ENCODE measurements around the gene SLK. TPM values are rescaled to one million over a fixed set of nuclear protein-coding genes. Genes with fewer than 3 reads are reported as not detected.

The SLK gene
- polyA plus RNA-seq, 1 of the 3 experiments (the other 2 are of a cell fraction): 4.0 TPM

DNA sequence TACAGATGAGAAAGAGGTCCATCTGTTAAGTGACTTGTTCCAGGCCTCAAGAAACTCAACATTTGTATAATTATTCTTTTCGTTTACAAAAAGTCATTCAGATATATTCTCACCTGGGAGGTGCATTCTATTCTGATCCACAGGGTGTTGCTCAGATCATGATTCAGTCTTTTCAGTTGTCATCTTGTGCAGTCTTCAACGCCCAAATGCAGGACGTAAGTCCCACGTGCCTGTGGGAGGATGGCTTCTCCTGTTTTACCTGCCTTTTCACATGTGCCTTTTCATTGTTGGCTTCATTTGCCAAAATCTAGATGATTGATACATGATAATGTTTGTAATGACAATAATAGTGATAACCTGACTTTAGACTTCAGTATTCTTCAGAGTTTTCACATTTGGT lies 46.5 kb downstream of the SLK start:
- 97% methylated on average over 4 of the region's 4 CpGs for whole genome bisulfite sequencing (ENCODE audit: low lambda C conversion rate)
- peaks cover 34 to 63% of the 10 kb centered on the region in 2 experiments for H3K36me3 ChIP-seq (replicated peaks in 1 of 2; ENCODE audit: control insufficient read depth in 1 of 2, insufficient read depth in 2 of 2, low read length in 1 of 2)
- no peaks in the 10 kb centered on the region for H3K27me3 ChIP-seq (ENCODE audit: insufficient read depth)
- no peaks in the 10 kb centered on the region for H4K20me1 ChIP-seq (ENCODE audit: insufficient read depth)
- H3K9me2 ChIP-seq: no peaks in the 10 kb centered on the region
- no peaks in the 10 kb centered on the region for H3K9me3 ChIP-seq
- TF ChIP-seq RCOR1 (IDR thresholded peaks at IDR 0.05; ENCODE audit: low read length) (no peak), NFIC (IDR thresholded peaks at IDR 0.05; ENCODE audit: borderline replicate concordance) (no peak), RFX5 (IDR thresholded peaks at IDR 0.05; ENCODE audit: low read length) (no peak), TCF12 (IDR thresholded peaks at IDR 0.05) (no peak), USF1 (IDR thresholded peaks at IDR 0.05; ENCODE audit: borderline replicate concordance, low read depth) (no peak), GABPA (IDR thresholded peaks at IDR 0.05; ENCODE audit: low read depth) (no peak), MAX (IDR thresholded peaks at IDR 0.05; ENCODE audit: low read depth) (no peak), SMC3 (IDR thresholded peaks at IDR 0.05; ENCODE audit: low read depth, low read length) (no peak), ZBTB33 (IDR thresholded peaks at IDR 0.05; ENCODE audit: borderline replicate concordance, low read depth) (no peak), YY1 (IDR thresholded peaks at IDR 0.05; ENCODE audit: low read depth) (no peak), ELF1 (IDR thresholded peaks at IDR 0.05) (no peak), GATA2 (CRISPR knock-in tag; IDR thresholded peaks at IDR 0.05) (no peak), RAD21 (IDR thresholded peaks at IDR 0.05; ENCODE audit: low read length) (no peak), NRF1 (IDR thresholded peaks at IDR 0.05; ENCODE audit: low read depth, low read length) (no peak), TAF1 (IDR thresholded peaks at IDR 0.05; ENCODE audit: borderline replicate concordance, low read depth, low read length) (no peak), MEF2A (IDR thresholded peaks at IDR 0.05; ENCODE audit: borderline replicate concordance, low read depth) (no peak), EZH2phosphoT487 (IDR thresholded peaks at IDR 0.05; ENCODE audit: borderline replicate concordance, low read depth) (no peak), FOSL2 (IDR thresholded peaks at IDR 0.05; ENCODE audit: borderline replicate concordance, low read depth) (no peak)
- TF ChIP-seq, protein P1, sequence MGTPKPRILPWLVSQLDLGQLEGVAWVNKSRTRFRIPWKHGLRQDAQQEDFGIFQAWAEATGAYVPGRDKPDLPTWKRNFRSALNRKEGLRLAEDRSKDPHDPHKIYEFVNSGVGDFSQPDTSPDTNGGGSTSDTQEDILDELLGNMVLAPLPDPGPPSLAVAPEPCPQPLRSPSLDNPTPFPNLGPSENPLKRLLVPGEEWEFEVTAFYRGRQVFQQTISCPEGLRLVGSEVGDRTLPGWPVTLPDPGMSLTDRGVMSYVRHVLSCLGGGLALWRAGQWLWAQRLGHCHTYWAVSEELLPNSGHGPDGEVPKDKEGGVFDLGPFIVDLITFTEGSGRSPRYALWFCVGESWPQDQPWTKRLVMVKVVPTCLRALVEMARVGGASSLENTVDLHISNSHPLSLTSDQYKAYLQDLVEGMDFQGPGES (IDR thresholded peaks at IDR 0.05; ENCODE audit: low read depth, low read length): no peak
- TF ChIP-seq, protein P2, sequence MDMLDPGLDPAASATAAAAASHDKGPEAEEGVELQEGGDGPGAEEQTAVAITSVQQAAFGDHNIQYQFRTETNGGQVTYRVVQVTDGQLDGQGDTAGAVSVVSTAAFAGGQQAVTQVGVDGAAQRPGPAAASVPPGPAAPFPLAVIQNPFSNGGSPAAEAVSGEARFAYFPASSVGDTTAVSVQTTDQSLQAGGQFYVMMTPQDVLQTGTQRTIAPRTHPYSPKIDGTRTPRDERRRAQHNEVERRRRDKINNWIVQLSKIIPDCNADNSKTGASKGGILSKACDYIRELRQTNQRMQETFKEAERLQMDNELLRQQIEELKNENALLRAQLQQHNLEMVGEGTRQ (IDR thresholded peaks at IDR 0.05; ENCODE audit: borderline replicate concordance, low read depth, low read length): no peak
- H3K79me2 ChIP-seq (ENCODE audit: insufficient read depth): no peaks in the 10 kb centered on the region
- H3K4me2 ChIP-seq: no peak overlapping the region
- H3K4me1 ChIP-seq (ENCODE audit: control insufficient read depth in 1 of 2, insufficient read depth in 2 of 2, low read depth in 1 of 2, low read length in 1 of 2): no peaks in the 10 kb centered on the region
- DNase-seq: no peak
- ChIA-PET POLR2A (no interaction called here), CTCF (interaction anchor here (0.7 to 1.1 kb wide), 3 partner anchors 15 to 31 kb away, joined by 3 to 4 read pairs (median 3); no protein-coding TSS in a partner anchor)
- H3F3A ChIP-seq (replicated peaks; ENCODE audit: insufficient read depth): peaks cover 3% of the 10 kb centered on the region
- H3K27ac ChIP-seq (ENCODE audit: low read depth in 2 of 2, low read length in 1 of 2): no peak overlapping the region
- no peak overlapping the region for H2AFZ ChIP-seq (ENCODE audit: low read depth)
- H3K4me3 ChIP-seq (ENCODE audit: low read depth in 2 of 2, low read length in 1 of 2): no peak overlapping the region
- no peak overlapping the region for H3K9ac ChIP-seq
